ENCODE results near the gene BLVRA. TPM values are rescaled to one million over a fixed set of nuclear protein-coding genes. Genes with fewer than 3 reads are reported as not detected.
A peak's percentile ranks its signal among the peaks of the same experiment; 100 is the strongest.
"Not testable (repeated sequence)": the region's sequence is repeated elsewhere in the genome, so short reads cannot be mapped to it uniquely, and the experiment has no call there.

The BLVRA gene
- total RNA-seq (2021) (36.4 and 49.5 TPM in 2 replicates), Bru-seq, nascent RNA (percentile 52 among the genes with signal in this experiment), BruChase-seq, experiment 1, labeled RNA remaining after a 2-hour chase (percentile 46 among the genes with signal in this experiment), BruChase-seq, experiment 2, labeled RNA remaining after a 6-hour chase (percentile 52 among the genes with signal in this experiment)
- long read RNA-seq, transcript BLVRA-201 (8 exons, 1,071 nt): major isoform, 118 of 137 reads
- long read RNA-seq, transcript BLVRA-202 (9 exons, 1,161 nt): minor isoform, 5 of 137 reads
- long read RNA-seq, partial matches to known transcripts: 5 of 137 reads
- long read RNA-seq, other reads (novel, unspliced or antisense): 9 of 137 reads

DNA sequence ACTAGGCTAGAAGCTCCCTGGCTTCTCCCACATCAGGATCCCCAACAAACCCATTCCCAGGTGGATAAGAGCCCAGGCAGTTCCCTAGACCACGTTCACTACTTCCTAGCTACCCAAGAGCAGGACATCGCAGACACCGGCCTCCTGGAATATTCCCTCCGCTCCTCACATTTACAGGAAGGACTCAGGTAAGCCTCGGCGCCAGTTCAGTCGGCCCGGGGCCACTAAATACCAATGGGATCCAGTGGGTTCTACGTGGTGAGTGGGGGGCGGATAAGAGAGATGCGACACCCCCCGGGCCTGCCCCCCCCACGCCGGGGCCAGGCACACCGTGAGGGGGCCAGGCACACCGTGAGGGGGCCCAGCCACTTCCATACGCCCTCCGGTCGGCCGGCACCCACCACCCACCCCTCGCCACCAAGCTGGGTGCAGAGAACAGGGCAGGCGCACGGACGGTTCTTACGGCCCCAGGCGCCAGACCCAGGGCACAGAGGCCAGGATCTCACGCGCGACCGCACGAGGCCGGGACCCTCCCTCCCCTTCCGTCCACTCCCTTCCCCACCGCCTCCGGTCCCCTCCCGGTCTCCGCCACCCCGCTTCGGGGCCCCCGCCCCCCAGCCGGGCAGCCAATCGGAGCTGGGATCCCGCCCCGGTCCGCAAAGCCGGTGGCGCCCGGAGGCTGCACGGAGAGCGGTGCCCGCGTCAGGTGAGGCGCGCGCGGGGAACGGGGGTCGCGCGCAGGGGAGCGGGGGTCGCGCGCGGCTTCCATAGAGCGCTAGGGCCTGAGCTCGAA, at the start of gene BLVRA:
Gene BLVRA, plus strand, starts transcription at position 652 of the 793 bp plus-strand sequence. CDS start 12,479 bp downstream, outside the sequence.
- DNase-seq: peak; percentile 28 to 69
- peaks cover 27% of the 10 kb centered on the region for H3K79me2 ChIP-seq (ENCODE audit: low read depth)
- POLR2A ChIA-PET (ENCODE audit: unreplicated experiment): interaction anchor here (0.6 kb wide), 2 partner anchors 111 to 274 kb away, joined by 4 to 5 read pairs; partner anchors contain the start of gene MRPS24
- intact Hi-C loops (cut with micrococcal nuclease; ENCODE audit: unreplicated experiment): loop anchor here (2.0 kb wide), 1 partner anchor 21 kb away; no protein-coding TSS in a partner anchor
- no TSS peak for BruUV-seq (replicated peaks)
- peak within 1 kb of the TSS; percentile 93 for H3K4me2 ChIP-seq
- H2AFZ ChIP-seq: peak within 1 kb of the TSS; percentile 92
- TF ChIP-seq EZH2 (IDR thresholded peaks at IDR 0.05; ENCODE audit: low read depth): no peak
- no peak for TF ChIP-seq CTCF (conservative IDR thresholded peaks at IDR 0.05)
- no peaks in the 10 kb centered on the region for H3K27me3 ChIP-seq (ENCODE audit: insufficient read depth, low read depth)
- no peaks in the 10 kb centered on the region for H4K20me1 ChIP-seq (ENCODE audit: insufficient read depth)
- peaks cover 78% of the 10 kb centered on the region for H3K4me1 ChIP-seq (replicated peaks; ENCODE audit: insufficient read depth)
- H3K36me3 ChIP-seq (ENCODE audit: low read depth): no peaks in the 10 kb centered on the region
- peak within 1 kb of the TSS; percentile 85 for H3K4me3 ChIP-seq
- peaks cover 54% of the 10 kb centered on the region for H3F3A ChIP-seq (ENCODE audit: insufficient read depth, low read depth)
- H3K9me3 ChIP-seq (ENCODE audit: insufficient read depth, low read depth): no peaks in the 10 kb centered on the region
- no peak within 1 kb of the TSS for H3K27ac ChIP-seq
- CTCF ChIA-PET: interaction anchor here (0.8 kb wide), 1 partner anchor 65 kb away, joined by 4 read pairs; no protein-coding TSS in a partner anchor
- H3K9me2 ChIP-seq (ENCODE audit: insufficient read depth): no peaks in the 10 kb centered on the region

GRCh38 chr7:43711503-43711902, 47.0 kb upstream of the BLVRA start:
- ChIA-PET POLR2A (ENCODE audit: unreplicated experiment) (no interaction called here), CTCF (no interaction called here)
- TF ChIP-seq EZH2 (IDR thresholded peaks at IDR 0.05; ENCODE audit: low read depth) (no peak), CTCF (conservative IDR thresholded peaks at IDR 0.05) (no peak)
- Histone ChIP-seq H3K79me2 (ENCODE audit: low read depth) (peaks cover 95% of the 10 kb centered on the region), H2AFZ (no peak overlapping the region), H3K27me3 (ENCODE audit: insufficient read depth, low read depth) (no peaks in the 10 kb centered on the region), H3K36me3 (ENCODE audit: low read depth) (peaks cover 51% of the 10 kb centered on the region), H3F3A (ENCODE audit: insufficient read depth, low read depth) (peaks cover 10% of the 10 kb centered on the region), H3K4me3 (no peak overlapping the region), H3K4me1 (replicated peaks; ENCODE audit: insufficient read depth) (peaks cover 8% of the 10 kb centered on the region), H3K9me3 (ENCODE audit: insufficient read depth, low read depth) (peaks cover 30% of the 10 kb centered on the region), H4K20me1 (ENCODE audit: insufficient read depth) (no peaks in the 10 kb centered on the region; the same call in 1 of the 2 replicates), H3K9me2 (ENCODE audit: insufficient read depth) (no peaks in the 10 kb centered on the region), H3K27ac (no peak overlapping the region), H3K4me2 (no peak overlapping the region)
- no TSS peak for BruUV-seq (replicated peaks)
- intact Hi-C loops (cut with micrococcal nuclease; ENCODE audit: unreplicated experiment): no loop called here
- no peak for DNase-seq

GRCh38 chr7:43715966-43716365, 42.5 kb upstream of the BLVRA start:
- DNase-seq; H4K20me1 ChIP-seq (ENCODE audit: insufficient read depth); POLR2A ChIA-PET (ENCODE audit: unreplicated experiment); H2AFZ ChIP-seq; CTCF ChIA-PET; H3K27ac ChIP-seq; BruUV-seq (replicated peaks); intact Hi-C loops (cut with micrococcal nuclease; ENCODE audit: unreplicated experiment); H3K4me3 ChIP-seq; H3K27me3 ChIP-seq (ENCODE audit: insufficient read depth, low read depth); H3K9me3 ChIP-seq (ENCODE audit: insufficient read depth, low read depth); H3K4me2 ChIP-seq; H3K9me2 ChIP-seq (ENCODE audit: insufficient read depth); H3F3A ChIP-seq (ENCODE audit: insufficient read depth, low read depth): not testable (repeated sequence)
- Histone ChIP-seq H3K4me1 (replicated peaks; ENCODE audit: insufficient read depth) (peaks cover 20% of the 10 kb centered on the region), H3K36me3 (ENCODE audit: low read depth) (peaks cover 39% of the 10 kb centered on the region), H3K79me2 (ENCODE audit: low read depth) (peaks cover 97% of the 10 kb centered on the region)
